ENCODE results near the gene LPCAT3.
"Not testable (repeated sequence)": the region's sequence is repeated elsewhere in the genome, so short reads cannot be mapped to it uniquely, and the experiment has no call there.

Gene LPCAT3

DNA sequence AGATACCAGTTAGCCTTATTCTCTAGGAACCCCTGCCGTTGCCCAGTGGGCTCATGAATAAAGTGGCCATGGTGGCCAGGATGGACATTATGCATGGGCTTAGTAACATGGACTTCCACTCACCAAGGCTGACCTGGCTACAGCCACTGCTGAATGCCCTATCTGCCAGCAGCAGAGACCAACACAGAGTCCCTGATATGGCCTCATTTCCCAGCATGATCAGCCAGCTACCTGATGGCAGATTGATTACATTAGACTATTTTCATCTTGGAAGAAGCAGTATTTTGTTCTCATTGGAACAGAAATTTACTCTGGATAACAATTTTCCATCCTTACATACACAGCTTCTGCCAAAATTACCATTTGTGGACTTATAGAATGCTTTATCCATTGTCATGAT lies 16.2 kb upstream of the LPCAT3 start:
- DNase-seq = no peak

DNA sequence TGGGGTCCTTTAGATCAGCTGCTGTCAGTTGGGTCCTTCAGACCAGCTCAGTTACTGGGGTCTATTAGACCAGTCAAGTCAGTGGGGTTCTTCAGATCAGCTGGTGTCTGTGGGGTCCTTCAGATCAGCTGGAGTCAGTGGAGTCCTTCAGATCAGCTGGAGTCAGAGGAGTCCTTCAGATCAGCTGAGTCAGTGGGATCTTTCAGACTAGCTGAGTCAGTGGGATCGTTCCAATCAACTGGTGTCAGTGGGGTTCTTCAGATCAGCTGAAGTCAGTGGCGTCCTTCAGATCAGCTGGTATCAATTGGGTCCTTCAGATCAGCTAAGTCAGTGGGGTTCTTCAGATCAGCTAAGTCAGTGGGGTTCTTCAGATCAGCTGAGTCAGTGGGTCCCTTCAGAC lies 14.7 kb upstream of the LPCAT3 start:
- no peak for DNase-seq

DNA sequence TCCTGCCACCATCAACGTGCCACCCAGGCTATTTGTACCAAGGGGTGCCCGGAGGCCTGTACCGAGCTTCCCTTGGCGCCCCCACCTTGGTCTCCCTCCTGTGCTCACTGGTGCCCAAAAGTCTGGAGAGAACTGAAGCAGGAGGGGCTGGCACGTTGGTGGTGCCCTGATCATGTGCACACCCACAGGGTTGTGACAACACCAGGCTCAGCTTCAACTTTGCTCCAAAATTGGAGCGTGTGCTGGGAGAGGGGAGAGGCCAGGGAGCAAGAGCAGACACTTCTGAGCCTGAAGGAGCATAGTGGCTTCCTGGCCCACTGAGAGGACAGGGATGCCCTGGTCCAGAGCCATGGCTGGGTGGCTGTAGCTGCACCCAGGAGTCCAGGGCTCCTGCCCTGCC lies 13.0 kb upstream of the LPCAT3 start:
- no peak for DNase-seq

DNA sequence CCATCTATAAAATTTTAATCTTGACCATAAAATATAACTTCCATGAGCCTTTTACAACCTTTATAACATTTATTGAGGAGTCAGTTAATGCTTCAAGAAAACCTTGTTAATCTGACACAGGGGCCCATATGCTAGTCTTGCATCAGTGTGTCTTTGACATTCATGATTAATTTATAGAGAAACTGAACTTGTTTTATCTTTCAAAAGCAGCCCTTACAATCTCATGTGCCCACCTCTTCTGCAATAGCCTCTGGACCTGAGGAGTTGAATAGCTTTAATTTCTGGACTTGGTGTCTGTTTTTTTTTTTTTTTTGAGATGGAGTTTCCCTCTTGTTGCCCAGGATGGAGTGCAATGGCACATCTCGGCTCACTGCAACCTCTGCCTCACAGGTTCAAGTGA lies 8.6 kb upstream of the LPCAT3 start:
- DNase-seq = no peak

DNA sequence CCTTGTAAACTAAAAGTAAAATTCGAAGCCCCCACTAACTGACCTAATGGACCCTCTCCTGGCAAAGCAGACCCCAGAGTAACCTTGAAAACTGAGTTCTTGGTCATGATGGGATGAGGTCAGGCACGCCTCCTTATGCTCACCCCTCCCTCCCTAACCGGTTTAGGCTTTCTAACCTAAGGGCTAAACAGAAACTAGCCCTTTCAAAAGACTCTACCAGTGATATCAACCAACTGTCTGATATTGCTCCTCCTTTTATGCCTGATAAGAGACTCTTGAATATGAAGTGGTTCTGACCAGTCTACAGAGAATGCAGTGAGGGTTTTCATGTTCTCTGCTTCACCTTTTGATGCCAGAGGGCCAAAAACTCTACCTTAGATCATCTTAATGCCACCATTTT lies 4.8 kb upstream of the LPCAT3 start:
- DNase-seq = no peak

DNA sequence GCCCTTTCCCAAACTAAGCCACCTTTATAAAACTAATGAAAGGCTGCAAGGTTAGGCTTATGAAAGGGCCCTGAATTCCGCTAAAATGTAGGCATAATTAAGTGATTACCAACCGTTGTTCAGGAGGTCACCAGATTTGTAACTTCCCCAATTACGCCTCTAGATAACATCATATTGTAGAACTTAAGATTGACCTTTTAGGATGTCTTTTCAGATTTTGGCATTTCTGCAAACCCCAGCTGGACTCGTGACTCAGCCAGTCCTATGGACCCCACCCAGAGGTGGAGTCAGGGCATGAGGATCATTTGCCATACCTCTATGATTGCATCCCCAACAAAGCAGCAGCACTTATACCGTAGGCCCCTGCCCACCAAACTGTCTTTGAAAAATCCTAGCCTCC lies 3.7 kb upstream of the LPCAT3 start:
- no peak for DNase-seq

DNA sequence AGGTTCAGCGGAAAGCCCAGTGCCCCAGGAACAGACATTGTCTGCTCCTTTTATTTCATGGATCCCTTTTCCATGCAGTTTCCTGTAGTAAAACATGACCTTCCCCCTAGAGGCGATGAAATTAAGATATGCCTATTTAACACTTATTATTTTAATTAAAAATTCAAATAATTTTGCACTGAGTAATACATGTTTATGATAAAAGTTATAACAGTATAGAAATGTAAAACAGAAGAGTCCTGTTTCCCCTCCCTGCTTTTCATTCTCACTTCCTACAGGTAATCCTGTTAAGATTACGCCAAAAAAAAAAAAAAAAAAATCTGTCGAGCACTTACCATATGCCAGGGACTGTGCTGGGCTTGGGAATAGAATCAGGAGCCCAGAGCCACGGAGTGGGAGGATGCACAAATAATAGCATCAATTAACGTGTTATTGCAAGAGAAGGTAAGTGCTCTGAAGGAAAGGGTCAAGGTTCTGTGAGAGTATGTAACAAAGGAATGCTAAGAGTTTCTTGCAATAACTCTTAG lies 830 bp upstream of the LPCAT3 start:
- no peak for DNase-seq

DNA sequence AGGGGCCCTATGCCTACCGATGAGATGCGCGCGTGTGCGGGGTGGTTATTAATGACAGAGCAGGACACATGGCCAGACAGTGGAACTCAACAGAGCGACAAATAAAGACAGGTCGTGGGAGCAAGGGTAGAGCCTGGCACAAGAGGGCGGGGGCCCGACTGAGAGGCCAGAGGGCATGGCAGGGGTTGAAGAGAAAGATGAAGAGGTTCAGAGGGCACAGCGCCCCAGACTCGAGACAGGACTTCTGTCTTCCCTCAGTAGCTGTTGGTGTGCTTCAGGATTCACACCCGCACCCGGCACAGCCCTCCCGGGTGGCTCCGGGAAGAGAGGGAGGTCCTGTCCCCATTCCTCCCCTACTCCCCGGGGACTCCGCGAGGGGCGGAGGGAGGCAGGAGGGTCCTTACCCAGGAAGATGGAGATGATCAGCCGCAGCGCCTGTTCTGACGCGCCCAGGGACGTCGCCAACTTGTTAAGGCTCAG lies 366 bp downstream of the LPCAT3 start:
- DNase-seq = no peak

DNA sequence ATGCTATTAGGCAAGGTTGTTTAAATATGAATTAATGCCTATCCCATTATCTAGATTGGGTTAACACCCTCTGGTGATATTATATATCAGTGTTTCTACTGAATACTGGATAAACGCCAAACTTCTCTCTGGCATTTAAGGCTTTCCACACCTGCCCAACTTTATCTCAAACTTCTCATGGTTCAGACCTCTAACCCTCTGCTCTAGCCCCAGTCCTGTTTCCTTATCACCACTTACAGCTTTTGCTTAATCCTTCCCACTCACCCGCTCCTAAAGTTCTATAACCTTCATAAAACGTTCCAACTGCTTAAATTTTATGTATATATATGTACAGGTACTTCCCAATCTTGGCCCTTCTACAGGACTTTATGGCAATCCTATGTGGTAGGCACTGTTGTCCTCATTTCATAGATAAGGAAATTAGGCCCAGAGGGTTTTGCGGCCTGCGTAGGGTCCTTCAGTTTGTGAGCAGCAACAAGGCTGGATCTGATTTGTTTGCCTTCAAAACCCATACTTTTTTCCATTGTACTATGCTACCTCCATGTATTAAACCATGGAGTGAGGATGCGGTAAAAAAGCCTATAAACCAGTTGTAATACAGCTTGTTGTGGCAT lies 1.2 kb downstream of the LPCAT3 start:
- no peak for DNase-seq

DNA sequence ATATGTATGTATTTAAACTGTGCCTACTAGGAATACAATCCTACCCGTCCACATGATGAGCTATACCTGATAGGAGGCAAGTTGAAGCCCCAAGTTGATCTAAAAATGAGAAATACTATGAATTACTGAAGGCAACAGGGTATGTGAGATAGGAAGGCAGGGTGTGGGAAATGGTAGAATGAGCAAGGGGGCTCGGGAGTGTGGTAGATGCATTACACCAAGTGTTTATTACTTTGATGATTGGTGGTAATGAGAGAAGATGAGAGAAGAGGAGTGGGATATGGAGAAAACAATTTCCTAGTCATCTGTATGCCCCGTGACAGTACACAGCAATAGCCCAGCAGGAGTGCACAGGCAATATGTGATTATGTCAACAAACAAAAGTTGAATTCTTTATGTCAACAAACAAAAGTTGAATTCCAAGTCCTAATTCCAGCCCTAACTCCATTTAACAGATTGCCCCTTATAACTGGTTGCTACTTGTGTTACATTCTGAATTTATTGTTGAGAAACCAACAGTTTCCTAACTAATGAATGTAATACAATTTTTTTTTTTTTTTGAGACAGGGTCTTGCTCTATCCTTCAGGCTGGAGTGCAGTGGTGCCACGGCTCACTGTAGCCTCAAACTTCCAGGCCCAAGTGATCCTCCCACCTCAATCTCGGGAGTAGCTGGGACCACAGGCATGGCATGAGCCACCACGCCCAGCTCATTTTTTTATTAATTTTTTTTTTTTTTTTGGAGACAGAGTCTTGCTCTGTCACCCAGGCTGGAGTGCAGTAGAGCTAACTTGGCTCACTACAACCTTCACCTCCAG lies 2.5 kb downstream of the LPCAT3 start:
- no peak for DNase-seq

DNA sequence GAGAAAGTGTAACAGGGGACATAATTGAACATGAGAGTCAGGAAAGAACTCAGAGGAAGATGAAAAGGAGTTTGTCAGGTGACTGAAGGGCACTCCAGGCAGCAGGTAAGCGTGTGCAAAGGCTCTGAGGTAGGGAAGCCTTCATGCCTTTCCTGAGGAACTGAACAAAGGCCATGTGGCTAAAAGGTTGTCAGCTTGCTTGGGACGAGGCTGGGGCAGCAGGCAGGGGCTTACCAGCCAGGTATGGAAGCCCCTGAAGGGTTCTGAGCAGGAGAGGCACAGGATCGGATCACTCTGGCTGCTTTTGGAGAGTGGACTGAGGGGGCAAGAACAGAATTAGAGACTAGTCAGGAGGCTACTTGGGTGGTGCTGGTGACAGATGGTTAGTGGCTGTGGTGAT lies 5.2 kb downstream of the LPCAT3 start:
- DNase-seq = no peak

DNA sequence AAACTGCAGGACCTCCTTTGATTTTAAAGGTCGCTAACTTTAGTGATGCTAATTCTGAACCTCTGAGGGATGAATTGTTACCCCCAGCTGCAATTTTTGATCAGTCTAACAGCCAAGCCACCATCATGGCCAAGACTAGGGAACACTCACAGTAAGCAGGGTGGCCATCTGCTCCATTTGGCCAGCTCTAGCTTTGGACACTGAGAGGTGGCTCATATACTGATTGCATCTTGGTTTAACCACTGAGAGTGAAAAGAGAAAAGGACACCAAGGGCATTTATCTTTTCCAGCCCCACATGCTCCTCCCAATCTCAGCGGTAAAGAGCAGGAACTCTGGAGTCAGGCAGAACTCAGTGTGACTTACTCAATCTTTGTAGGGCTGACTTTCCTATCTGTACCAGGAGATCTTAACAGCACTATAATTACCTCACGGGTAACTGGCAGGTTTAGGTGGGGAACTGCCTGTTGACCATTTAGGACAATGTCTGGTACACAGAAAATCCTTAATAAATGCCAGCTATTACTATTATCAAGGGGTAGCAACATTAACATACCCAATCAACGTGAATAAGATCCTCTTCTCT lies 6.2 kb downstream of the LPCAT3 start:
- DNase-seq = no peak

DNA sequence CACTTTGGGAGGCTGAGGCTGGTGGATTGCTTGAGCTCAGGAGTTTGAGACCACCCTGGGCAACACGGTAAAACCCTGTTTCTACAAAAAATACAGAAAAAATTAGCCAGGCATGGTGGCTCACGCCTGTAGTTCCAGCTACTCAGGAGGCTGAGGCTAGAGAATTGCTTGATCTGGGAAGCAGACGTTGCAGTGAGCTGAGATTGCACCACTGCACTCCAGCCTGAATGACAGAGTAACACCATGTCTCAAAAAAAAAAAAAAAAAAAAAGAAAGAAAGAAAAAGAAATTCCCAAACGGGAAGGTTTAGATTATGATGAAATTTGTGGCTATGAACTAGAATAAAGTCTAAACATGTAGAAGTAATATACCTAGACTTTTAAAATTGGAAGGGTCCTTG lies 6.9 kb downstream of the LPCAT3 start:
- DNase-seq = not testable (repeated sequence)

DNA sequence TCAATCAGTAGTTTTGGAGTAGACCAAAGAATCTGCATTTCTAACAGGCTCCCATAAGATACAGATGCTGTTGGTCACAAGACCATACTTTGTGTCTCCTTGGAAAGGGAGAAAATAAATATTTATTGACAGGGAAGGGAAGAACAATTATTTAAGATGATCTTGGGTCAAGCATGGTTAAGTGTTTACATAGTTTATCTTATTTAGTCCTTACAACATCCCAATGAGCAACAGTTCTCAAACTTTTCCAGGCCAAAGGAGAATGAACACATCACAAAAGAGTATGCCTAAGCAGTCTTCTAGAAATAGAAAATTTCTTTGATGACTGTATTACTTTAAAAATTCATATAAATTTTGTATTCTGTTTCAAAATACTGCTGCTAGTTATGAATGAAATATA lies 8.8 kb downstream of the LPCAT3 start:
- DNase-seq = no peak

DNA sequence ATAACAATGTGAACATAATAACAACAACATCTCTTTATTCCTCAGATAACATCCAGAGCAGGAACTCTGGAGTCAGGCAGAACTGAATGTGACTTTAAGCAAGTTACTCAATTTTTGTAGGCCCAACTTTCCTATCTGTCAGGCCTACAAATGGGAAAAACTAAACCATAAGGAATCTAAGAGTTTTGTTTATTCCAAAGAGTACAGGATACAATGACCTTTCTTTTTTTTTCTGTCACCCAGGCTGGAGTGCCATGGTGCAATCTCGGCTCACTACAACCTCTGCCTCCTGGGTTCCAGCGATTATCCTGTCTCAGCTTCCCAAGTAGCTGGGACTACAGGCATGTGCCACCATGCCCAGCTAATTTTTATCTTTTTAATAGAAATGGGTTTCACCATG lies 9.4 kb downstream of the LPCAT3 start:
- no peak for DNase-seq

DNA sequence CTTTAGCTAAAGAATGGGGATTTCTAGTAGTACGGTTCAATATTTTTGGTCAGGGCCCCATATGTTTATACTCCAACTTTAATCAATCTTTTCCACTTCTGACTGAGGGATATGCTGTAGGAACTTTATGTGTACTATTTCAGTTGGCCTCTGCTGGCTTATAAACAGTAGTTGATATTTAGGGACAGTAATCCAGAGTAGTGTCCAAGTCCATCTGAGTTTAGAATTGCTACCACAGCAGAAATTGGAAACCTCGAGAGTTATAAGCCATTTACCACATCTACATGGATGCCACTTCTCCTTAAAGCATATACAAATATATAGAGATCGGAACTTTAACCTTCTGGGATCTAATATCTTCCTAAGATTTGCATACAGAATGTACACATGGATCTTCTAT lies 11.6 kb downstream of the LPCAT3 start:
- DNase-seq = no peak

DNA sequence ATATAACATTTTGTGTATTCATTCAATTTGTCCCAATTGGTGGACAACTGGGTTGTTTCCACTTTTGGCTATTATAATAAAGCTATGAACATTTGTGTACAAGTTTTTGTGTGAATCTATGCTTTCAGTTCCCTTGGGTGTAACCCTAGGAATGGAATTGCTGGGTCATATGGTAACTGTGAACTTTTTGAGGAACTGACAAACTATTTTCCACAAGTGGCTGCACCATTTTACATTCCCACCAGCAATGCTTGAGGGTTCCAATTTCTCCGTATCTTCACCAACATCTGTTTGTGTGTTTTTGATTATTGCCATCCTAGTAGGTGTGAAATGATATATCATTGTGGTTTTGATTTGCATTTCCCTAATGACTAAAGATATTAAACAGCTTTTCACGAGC lies 13.0 kb downstream of the LPCAT3 start:
- DNase-seq = no peak

DNA sequence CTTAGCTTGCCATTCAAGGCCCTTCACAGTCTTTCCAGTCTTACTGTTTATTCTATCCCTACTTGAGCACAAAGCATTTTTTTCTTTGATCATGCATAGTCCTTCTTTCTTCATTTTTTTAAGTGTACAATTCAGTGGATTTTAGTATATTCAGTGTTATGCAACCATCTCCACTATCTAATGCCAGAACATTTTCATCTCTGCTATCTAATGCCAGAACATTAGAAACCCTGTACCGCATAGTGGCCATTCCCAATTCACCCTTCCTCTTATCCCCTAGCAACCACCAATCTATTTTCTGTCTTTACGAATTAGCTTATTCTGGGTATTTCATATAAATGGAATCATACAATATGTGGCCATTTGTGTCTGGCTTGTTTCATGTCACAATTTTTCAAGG lies 13.4 kb downstream of the LPCAT3 start:
- no peak for DNase-seq

DNA sequence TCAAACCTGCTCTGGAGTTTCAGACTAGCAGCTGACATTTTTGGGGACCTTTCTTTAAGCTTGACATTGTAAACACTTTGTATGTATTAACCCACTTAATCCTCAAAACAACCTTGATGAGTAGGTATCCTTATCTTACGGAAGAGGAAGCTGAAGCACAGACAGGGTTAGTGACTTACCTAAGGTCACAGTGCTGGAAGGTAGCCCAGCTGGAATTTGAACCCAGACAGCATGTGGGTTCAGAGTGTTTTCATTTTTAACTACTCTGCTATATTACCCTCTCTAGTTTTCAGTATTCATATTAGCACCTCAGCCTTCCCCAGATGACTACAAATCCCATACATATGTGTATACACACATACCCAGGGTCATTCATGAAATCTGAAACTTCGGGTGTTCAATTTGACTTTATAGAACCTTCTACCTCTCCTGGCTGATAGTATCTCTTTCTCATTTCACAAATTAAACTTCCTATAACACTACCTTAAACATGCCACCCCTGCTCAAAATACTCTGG lies 13.9 kb downstream of the LPCAT3 start:
- DNase-seq = no peak

DNA sequence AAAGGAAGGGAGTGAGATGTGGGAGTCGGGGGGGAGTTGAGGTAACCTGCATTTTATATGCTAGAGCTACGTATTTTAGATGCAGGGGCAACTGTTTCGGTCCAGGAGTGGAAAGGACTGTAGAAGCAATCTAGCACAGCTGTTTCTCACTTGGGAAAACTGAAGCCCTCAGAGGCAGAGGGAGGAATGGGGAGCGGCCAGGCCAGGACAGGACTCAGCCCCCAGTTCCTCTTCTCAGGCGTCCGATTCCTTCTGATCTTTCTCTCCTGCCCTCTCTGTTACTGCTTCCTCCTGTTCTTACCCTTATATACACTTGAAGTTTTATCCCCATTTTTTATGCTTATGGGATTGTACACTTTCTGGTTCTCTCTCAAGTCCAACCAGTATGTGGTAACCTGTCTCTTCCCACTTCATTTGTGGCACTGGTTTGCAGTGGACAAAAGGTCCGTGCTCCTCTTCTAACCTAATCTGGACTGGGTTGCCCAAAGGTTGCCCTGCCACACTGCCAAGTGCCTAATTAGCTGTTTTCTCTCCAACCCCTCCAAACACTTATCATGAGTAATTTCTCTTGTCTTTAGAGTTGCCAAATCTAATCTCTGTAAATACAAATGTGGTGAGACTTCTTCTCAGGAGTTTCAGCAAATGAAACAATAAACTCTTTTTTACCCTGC lies 16.2 kb downstream of the LPCAT3 start:
- no peak for DNase-seq

DNA sequence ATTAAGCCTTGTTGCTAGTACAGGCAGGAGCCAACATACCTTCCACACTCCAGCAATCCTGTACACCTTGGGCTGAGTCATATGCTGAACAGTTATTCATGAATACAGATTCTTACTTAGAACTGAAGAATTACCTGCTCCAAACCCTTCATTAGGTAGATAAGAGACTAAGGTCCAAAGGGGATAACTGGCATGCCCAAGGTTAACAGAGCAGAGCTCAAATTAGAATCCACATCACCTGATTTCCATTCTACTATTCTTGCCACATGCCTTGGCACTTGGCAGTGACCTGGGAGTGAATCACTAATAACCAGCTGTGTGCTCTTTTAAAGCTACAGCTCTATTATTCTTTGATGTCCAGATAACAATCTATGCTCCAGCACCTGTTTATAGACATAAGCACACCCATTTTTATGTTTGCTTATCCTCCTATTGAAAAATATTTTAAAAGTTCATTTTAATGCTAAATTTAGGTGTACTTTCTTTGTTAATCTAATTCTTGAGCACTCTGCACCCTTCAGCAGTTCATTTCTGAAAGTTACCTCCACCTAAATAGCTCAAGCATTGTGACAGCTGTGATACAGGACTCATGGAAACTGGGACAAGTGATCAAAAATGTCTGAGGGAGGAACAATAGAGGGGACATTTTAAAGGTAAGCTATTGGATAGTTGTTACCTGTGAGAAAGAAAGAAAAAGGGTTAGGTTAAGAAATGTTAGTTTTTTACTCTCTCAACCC lies 19.4 kb downstream of the LPCAT3 start:
- no peak for DNase-seq

DNA sequence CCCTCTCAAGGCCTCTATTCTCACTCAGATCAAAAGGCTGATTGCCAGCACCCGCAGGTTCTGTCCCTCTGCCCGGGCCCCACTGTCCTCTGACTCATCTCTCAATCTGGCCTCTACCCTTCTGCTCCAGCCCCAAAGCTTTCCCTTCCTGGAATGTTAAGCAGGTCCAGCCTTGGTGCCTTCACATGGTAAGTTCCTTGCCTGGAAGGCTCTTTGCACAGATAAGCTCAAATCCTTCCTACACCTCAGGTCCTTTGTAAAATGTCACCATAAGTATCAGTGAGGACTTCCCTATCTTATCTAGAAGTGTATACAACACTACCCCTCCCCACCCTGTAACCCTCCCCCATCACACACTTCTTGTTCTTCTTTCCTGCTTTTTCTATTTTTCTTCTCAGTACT lies 22.2 kb downstream of the LPCAT3 start:
- DNase-seq = no peak
